ENCODE results near the gene NEURL2.

Gene NEURL2

DNA sequence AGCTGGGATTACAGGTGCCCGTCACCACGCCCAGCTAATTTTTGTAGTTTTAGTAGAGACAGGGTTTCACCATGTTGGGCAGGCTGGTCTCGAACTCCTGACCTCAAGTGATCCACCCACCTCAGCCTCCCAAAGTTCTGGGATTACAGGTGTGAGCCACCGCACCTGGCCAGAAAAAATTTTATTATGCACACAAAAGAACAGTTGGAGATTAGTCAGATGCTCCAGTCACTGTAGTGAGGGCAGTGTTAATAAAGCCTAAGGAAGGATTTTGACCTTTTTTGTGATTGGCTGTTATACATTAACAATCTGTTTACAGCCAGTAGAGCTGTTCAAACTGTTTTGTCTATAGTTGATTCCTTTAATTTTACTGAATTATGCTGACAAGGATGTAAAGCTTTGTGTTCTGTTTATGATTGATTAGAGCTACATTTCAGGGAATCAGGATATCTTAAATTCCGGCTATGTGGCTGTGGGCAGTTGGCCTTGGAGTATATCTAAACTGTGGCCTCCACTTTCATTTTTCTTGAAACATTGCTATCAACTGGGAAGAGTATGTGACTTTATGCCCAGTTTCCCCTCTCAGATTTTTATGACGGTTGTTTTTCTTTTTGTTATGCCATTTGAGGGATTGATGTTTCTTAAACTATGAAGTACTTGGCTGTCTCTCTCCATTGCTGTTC lies 23.7 kb downstream of the NEURL2 start:
- peak; percentile 22 for DNase-seq

DNA sequence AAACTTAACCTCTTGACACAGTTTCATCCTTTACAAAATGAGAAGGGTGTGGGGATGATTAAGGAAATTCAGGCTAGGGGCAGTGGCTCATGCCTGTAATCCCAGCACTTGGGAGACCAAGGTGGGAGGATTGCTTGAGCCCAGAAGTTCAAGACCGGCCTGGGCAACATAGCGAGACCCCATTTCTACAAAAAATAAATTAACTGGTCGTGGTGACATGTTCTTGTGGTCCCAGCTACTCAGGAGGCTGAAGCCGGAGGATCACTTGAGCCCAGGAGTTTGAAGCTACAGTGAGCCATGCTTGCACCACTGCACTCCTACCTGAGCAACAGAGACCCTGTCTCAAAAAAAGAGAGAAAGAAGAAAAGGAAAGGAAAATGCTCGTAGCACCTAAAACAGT lies 24.6 kb downstream of the NEURL2 start:
- no peak for DNase-seq

DNA sequence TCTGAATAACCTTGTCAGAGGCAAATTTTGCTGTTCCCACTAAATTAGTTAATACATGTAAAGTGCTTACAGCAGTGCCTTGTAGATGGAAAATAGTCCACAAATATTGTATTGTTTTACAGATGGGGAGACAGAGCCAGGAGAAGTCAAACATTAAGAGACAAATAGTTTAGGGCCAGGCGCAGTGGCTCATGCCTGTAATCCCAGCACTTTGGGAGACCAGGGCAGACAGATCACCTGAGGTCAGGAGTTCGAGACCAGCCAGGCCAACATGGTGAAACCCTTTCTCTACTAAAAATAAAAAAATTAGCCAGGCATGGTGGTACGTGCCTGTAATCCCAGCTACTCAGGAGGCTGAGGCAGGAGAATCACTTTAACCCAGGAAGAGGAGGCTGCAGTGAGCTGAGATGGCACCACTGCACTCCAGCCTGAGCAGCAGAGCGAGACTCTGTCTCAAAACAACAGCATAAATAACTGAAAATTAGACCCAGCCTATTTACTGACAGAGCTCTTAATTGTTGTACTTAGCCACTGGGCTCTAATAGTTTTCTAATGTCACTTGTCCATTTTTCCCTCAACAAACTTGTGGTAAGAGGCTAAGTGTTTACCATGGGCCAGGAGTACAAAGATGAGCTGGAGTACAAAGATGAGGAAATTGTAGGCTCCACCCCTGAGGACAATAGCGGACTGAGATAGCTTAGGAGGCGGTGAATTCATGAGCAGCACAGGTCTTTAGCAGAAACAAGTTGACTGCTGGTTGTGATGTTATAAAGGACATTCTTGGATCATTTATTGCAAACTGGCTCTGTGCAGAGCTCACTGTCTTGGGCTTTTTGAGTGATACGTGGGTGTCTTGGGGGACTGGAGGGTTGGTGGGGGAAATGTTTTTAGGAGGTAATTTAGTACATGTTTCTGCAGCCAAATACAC lies 27.2 kb downstream of the NEURL2 start:
- no peak for DNase-seq

DNA sequence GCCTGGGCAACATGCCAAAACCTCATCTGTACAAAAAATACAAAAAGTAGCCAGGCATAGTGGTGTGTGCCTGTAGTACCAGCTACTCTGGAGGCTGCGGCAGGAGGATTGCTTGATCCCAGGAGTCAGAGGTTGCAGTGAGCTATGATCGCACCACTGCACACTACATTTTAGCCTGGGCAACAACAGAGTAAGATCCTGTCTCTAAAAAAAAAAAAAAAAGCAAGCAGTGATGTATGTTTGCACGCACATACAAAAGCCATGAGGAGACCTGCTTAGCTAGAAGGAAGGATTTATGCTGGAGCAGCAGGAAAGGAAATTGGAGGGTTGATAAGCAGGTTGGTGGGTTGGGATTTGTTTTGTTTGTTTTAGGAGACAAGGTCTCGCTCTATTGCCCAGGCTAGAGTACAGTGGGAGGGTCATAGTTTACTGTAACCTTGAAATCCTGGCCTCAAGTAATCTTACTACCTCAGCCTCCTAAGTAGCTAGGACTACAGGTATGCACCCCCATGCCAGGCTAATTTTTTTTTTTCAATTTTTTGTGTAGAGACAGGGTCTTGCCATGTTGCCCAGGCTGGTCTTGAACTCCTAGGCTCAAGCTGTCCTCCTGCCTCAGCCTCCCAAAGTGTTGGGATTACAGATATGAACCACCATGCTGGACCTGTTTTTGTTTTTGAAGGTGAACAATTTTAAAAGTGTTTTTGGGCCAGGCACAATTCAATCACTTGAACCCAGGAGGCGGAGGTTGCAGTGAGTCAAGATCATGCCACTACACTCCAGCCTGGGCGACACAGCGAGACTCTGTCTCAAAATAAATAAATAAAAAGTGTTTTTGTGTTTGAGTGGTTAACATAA lies 29.6 kb downstream of the NEURL2 start:
- DNase-seq = peak; percentile 6

DNA sequence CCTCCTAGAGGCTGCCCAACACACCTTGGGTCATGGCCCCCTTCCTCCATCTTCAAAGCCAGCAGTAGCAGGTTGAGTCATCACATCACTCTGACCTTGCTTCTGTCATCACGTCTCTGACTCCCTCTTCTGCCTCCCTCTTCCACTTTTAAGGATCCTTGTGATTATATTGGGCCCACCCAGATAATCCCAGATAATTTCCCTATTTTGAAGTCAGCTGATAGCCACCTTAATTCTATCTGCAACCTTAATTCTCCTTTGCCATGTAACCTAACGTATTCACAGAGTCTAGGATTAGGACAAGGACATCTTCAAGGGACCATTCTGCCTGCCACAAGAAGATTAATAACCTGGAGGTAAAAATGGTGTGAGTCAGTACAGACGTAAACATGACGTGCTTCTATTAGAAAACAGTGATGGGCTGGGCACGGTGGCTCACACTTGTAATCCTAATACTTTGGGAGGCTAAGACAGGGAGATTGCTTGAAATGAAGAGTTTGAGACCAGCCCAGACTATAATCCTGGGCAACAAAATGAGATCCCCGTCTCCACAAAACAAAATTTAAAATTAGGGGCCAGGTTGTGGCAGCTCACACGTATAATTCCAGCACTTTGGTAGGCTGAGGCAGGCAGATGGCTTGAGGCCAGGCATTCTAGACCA lies 30.3 kb downstream of the NEURL2 start:
- DNase-seq = no peak

DNA sequence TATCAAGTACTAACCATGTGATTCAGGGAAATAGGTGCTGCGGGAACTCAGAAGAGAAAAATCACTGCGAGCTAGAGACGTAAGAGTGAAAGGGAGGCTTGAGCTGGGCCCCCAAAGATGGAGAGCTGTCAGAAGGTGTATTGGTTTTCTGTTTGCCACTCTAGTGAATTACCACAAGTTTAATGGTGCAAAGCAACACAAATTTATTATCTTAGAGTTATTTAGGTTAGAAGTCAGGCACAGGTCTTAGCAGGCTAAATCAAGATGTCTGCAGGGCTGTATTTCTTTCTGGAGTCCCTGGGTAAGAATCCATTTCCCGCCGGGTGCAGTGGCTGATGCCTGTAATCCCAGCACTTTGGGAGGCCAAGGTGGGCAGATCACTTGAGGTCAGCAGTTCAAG lies 31.1 kb downstream of the NEURL2 start:
- DNase-seq = no peak

DNA sequence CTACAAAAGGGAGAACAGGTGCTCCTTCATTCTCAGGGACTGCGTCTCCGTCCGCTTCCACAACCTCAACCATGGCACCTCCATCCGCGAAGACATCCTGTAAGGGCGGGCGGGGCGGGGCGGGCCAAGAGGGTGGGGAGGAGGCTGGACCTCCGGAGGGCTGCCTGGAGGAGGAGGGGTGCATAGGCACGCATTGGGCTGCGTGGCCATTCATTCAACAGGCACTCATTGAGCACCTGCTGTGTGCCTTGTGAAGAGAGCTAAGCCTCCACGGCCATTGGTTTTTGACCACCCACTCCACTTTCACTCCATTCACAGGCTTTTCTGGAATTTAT lies 33.2 kb downstream of the NEURL2 start:
- DNase-seq = peak; percentile 85

DNA sequence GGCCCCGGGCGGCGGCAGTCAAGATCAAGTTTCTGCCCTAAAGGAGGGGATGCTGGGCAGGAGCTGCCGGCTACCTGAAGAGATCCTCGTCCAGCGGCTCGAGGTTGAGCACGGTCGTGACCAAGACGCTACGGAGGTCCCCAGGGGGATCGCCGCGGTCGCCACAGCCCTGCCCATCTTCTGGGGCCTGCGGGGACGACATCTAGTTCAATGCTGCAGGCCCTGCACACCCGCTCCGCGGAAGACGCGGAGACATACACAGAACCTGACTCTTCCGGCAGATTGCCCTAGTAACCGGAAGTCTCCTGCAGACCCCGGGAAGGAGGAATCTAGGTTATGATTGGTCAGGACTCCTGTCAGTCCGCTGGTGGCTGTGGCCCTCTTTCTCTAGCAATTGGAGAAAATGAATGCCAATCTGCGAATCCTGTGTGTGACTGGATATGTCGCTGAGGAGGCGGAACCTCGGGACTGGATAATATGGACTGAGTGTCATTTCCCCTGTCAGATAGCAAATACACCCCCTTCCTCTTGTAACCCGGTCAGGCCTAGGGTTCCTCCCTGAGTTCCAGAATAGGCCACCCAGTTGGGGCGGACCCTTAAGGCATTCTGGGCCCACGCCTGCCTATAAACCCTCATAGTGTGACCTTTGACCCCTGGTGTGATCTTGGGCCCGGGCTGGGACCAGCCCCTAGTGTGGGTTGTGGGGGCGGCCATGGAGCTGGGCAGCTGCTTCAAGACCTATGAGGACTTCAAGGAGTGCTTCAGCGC lies 33.7 kb downstream of the NEURL2 start, which contains the start of the genes ACOT8 and ZSWIM3:
ACOT8 (minus strand) TSS at position 279 of the 768 bp plus-strand sequence; CDS start at position 202, 77 bp downstream.
ZSWIM3 (plus strand) TSS at position 501 of the 768 bp plus-strand sequence; CDS start at position 713, 212 bp downstream.
- peak; percentile 99 for DNase-seq

DNA sequence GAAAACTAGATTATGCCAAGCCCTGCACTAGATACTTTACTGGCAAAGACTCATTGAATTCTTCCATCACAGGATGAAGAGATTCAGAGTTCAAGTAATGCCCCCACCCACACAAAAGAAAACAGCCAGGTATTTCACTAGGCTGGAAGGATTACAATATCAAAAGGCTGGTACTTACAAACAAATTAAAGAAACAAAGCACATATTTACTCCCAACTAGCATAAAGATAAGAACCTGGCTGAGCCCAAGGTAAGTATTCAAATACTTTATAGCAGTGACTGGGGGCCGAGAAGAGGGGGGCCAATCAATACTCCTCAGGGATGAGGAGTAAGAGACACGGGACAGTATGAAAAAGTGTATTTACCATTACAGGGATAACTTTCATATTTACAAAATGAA lies 37.5 kb downstream of the NEURL2 start:
- no peak for DNase-seq

DNA sequence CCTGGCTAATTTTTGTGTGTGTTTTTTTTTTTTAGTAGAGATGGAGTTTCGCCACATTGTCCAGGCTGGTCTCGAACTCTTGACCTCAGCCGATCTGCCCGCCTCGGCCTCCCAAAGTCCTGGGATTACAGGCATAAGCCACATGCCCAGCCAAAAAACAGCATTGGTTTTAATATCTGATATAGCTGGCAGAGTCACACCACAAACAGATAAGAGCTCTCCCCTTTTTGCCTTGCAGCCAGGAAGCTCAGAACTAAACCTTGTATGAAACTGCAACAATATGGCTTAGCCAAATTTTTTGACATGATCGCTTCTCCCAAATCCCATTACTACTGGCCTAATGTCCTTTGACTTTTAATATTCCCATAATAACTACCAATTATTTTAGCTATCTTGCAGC lies 38.7 kb downstream of the NEURL2 start:
- DNase-seq = peak; percentile 10

DNA sequence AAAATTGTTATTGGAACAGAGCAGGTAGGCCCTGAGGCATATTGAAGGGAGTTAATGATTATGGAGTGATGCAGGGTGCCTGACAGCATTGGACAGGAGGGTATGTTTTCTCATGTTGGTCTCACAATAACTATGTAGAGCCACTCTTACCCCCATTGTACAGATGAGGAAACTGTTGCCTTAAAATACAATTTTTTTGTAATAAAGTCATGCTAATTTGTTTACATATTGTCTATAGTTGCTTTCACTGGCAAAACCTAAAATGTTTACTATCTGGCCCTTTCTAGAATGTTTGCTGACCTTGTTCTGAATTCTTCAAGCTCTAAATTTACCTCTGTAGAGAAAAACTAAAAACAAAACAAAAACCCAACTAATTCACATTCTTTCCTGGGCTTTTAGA lies 39.5 kb downstream of the NEURL2 start:
- no peak for DNase-seq

DNA sequence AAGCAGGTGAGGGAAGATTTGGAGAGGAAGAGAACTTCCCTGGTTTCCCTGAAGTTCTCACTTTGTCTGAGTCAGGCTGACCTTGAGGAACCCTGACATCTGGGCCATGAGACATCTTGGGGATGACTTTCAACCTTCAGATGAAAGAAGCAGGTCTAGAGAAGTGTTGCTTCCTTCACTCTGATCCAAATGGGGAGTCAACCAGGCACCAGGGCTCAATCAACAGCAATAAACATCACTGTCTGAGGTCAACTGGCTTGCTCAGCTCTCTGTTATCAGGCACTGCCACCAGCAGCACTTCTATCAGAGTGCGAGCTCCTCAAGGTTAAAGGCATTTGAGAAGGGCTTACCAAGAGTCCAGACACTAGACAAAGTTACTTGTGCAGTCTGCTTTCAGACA lies 40.1 kb downstream of the NEURL2 start:
- DNase-seq = peak; percentile 70

DNA sequence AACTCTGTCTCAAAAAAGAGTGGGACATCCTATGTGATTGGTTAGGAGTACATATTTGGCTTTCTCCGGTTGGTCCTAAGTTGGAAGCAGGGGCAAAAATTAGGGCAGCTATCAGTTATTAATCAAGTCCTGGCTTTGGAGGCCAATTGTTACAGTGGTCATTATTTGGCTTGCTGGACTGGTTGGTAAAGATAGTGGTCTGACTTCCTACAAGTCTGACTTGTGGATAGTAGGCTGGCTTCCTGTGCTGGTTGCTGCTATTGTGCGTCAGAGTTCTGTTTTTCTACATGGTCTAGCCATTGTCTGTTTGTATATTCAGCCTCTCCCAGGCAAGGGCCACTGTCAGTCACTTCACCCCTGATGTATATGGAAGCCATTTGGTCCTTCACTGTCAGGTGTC lies 40.8 kb downstream of the NEURL2 start:
- DNase-seq = no peak

DNA sequence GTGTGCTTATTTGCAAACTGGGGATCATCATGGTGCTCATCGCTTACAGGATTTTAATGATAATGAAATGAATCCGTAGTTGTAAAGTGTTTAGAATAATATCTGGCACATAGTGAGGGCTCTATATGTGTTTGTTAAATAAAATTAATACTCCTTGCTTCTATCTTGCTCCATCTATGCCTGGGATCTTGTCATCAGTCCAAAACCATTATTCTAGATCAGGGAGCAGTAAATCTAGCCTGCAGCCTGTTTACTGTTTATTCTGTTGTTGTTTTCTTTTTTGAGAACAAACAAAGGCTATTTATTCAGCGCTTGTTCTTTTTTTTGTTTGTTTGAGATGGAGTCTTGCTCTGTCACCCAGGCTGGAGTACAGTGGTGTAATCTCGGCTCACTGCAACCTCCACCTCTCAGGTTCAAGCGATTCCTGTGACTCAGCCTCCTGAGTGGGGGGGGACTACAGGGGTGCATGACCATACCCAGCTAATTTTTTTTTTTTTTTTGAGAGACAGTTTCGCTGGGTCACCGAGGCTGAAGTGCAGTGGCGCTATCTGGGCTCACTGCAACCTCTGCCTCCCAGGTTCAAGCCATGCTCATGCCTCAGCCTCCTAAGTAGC lies 41.9 kb downstream of the NEURL2 start:
- DNase-seq = no peak

DNA sequence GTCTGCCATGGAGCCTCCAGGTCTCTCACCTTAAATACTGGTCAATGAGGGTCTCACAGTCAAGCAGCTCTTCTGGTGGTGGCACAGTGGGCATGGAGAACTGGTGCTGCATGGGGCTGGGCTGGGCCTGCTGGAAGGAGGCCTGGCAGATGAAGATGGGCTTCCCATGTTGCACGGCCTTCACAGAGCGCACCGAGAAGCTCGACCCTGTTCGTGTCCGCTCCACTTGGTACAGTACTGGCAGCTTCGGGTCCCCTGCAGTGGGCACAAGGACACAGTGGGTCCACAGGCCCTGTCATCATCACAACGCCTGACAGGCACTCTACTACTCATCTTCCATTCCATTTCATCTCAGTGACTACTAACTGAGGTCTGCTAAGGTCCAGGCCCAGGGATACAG lies 42.6 kb downstream of the NEURL2 start:
- no peak for DNase-seq

DNA sequence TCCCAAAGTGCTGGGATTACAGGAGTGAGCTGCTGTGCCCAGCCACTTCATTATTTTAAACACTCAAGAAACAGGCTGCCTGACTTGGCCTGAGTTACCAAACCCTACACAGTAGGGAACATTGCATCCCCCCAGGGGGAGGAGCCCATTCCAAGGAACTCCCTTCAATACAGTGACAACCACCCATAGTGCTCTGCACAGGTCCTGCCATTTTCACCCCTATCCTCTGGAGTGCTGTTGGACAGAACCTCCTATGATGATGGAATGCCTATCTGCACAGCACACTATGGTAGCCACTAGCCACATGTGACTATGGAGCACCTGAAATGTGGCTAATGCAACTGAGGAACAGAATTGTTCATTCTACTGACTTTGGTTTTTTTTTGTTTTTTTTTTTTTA lies 45.6 kb downstream of the NEURL2 start:
- DNase-seq = no peak

DNA sequence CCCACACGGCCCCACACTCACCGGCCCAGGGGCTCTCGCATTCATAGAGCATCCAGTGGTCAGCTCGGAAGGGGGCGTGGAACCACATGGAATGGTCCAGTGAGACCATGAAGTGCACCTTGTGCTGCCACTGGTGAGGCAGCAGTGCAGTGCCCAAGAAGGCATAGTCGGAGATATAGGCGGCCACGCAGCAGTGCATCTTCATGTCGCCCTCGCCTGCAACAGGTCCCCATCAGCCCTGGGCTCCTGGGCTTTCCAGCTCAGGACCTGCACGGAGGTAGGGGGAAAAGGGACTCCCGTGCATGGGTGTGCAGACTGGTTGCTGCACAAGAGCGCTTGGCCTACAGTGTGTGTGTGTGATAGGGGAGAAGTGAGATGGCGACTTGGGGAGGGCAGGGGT lies 47.5 kb downstream of the NEURL2 start:
- no peak for DNase-seq

DNA sequence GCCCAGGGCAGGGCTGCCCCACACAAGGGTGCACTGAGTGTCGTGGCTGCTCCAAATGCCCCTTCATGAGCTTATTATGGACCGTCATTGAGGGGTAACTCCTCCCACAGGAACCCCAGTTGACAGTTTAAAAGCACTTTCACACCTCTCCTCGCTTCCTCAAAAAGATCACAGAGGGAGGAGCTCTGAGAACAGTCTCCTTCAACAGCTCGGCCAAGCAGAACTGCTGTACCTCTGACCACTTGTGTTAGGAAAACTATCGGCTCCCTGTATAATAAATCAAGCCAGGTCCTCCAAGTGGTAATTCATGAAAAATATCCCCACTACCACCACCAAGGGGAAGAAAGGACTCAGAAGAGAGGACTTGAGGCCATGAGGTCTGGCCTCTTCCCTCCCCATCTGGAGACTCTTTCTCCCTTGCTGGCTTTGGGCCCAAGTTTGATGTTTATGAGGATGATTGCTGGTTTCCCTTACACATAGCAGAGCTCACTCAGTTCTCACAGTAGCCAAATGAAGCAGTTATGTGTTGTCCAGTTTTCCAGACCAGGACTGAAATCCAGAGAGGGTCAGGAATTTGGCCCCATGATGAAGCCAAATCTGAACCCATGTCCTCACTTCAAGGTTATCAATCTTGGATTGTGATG lies 48.7 kb downstream of the NEURL2 start:
- DNase-seq = no peak

DNA sequence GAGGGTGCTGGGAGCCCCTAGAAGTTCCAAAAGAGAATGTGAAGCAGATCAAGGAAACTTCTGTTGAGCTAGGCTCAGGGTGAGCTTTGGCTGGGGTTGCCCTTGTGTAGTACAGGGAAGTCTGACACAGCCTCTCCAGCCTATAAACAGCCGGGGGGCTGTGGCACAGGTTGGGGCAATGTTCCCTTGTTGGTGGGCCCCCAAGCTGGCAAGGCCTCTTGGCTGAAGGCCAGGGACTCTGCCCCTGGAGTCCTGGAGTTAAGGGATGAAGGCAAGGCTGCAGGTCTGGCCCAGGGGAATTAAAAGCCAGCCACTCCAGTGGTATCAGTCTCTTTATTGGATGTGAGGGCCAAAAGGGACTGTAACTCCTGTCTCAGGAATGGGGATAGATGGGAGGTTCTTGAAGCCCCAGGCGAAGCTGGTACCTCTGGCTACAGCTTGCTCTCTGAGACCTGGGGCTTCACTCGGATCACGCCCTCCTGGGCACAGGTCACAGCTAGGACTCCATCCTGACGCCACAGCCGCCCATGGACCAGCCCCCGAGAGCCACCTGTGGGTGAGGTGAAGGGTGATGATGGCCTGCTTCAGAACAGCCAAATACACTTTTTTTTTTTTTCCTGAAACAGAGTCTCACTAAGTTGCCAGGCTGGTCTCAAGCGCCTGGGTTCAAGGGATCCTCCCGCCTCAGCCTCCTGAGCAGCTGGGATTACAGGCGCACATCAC lies 49.4 kb downstream of the NEURL2 start:
- no peak for DNase-seq

DNA sequence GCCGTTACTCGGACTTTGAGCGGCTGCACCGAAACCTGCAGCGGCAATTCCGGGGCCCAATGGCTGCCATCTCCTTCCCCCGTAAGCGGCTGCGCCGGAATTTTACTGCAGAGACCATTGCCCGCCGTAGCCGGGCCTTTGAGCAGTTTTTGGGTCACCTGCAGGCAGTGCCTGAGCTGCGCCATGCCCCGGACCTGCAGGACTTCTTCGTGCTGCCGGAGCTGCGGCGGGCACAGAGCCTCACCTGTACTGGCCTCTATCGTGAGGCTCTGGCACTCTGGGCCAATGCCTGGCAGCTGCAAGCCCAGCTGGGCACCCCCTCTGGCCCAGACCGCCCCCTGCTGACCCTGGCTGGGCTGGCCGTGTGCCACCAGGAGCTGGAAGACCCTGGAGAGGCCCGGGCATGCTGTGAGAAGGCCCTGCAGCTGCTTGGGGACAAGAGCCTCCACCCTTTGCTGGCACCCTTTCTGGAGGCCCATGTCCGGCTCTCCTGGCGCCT lies 50.3 kb downstream of the NEURL2 start:
- DNase-seq = no peak

All from OCI-M1 (cell line).